Hair follicle dermal papilla cell (primary cell): ENCODE measurements around the gene SPATA22. TPM values are rescaled to one million over a fixed set of nuclear protein-coding genes. Genes with fewer than 3 reads are reported as not detected.

Source experiments
- total RNA-seq: library from RNA; depleted of rRNA; stranded (reverse); fragments of >200 nt; gene quantifications from 2 replicates; pipeline ENCODE4 v1.2.3, GENCODE V29; 2012

SPATA22 gene
- 0.49 and 0.85 TPM in 2 replicates for total RNA-seq

GRCh38 chr17:3471599-3471998 is at the start of gene SPATA22:
SPATA22 (minus strand) TSS chr17:3471819; CDS start chr17:3469325, 2,494 bp downstream.

GRCh38 chr17:3475812-3476610 is 4.4 kb upstream of the SPATA22 start, which contains the start of gene ASPA:
ASPA (plus strand) TSS chr17:3475997; CDS start chr17:3476160, 163 bp downstream.

GRCh38 chr17:3433741-3434140 is 37.9 kb downstream of the SPATA22 start, which contains the start of gene OR1E2:
OR1E2 (minus strand) TSS chr17:3433841; CDS start chr17:3433841, 0 bp downstream.

GRCh38 chr17:3411070-3411469 is 60.5 kb downstream of the SPATA22 start, which contains the start of gene OR3A3:
OR3A3 (plus strand) TSS chr17:3411370.

GRCh38 chr17:3398310-3398709 is 73.3 kb downstream of the SPATA22 start, which contains the start of gene OR1E1:
OR1E1 (minus strand) TSS chr17:3398410; CDS start chr17:3398410, 0 bp downstream.

Other genes with a start within 250 kb of the SPATA22 start
- not detected in 2 replicates for gene OR3A1, start 173.5 kb downstream of the SPATA22 start, total RNA-seq
- gene OR3A2, start 85.5 kb downstream of the SPATA22 start, total RNA-seq, result under 0.01 and 0.24 TPM in 2 replicates
- gene OR1E1, start 73.4 kb downstream of the SPATA22 start, total RNA-seq, result not detected in 2 replicates
- not detected in 2 replicates for gene OR3A3, start 60.4 kb downstream of the SPATA22 start, total RNA-seq
- gene OR1E2, start 38.0 kb downstream of the SPATA22 start, total RNA-seq, result not detected in 2 replicates
- 0.16 and 1.6 TPM in 2 replicates for gene ASPA, start 4.2 kb upstream of the SPATA22 start, total RNA-seq
- 0.73 and 0.81 TPM in 2 replicates for gene TRPV3, start 86.0 kb upstream of the SPATA22 start, total RNA-seq
- gene TRPV1, start 137.6 kb upstream of the SPATA22 start, total RNA-seq, result 1.6 and 1.9 TPM in 2 replicates
- 9.2 and 11.8 TPM in 2 replicates for gene SHPK, start 164.4 kb upstream of the SPATA22 start, total RNA-seq
- gene CTNS, start 164.9 kb upstream of the SPATA22 start, total RNA-seq, result 18.8 and 22.2 TPM in 2 replicates
- gene TAX1BP3, start 196.8 kb upstream of the SPATA22 start, total RNA-seq, result 160 and 202 TPM in 2 replicates
- gene EMC6, start 197.0 kb upstream of the SPATA22 start, total RNA-seq, result 6.6 and 10.2 TPM in 2 replicates
- not detected in 2 replicates for gene P2RX5, start 224.3 kb upstream of the SPATA22 start, total RNA-seq